Kidney (tissue), 14 donors: ENCODE measurements around the gene PRODH2. TPM values are rescaled to one million over a fixed set of nuclear protein-coding genes. Genes with fewer than 3 reads are reported as not detected.

Experiments
- DNase-seq, 5 donors: peaks; one replicate each; pipeline ENCODE4 v3.0.0-alpha.2; 2013 to 2020
- FAIRE-seq: peaks from 2 replicates; lab custom pipeline; 2012; peaks lifted over from hg19 to GRCh38; lab: Jason Lieb, UNC
- H3K27ac ChIP-seq, 2 donors: one replicate each; pipeline ENCODE4 v1.7.0; 2013; ENCODE audit warnings: low read depth in 2 of 2, low read length in 2 of 2, inconsistent platforms in 1 of 2
- H3K27me3 ChIP-seq: one replicate; pipeline ENCODE4 v1.7.1; 2013; ENCODE audit warnings: low read length, inconsistent platforms; ENCODE audit not compliant: control insufficient read depth, insufficient read depth
- H3K36me3 ChIP-seq, 3 donors: one replicate each; pipeline versions ENCODE4 v1.7.0 to v1.7.1; 2013; ENCODE audit warnings: low read length in 3 of 3, control low read depth in 1 of 3, inconsistent platforms in 1 of 3; ENCODE audit not compliant: insufficient read depth in 3 of 3, control insufficient read depth in 2 of 3
- H3K4me1 ChIP-seq, 3 donors: one replicate each; pipeline versions ENCODE4 v1.7.0 to v1.7.1; 2013; ENCODE audit warnings: low read length in 3 of 3, inconsistent platforms in 1 of 3, low read depth in 1 of 3; ENCODE audit not compliant: control insufficient read depth in 2 of 3, insufficient read depth in 2 of 3
- H3K4me3 ChIP-seq, 3 donors: one replicate each; pipeline versions ENCODE4 v1.7.0 to v1.8.1; 2013; ENCODE audit warnings: low read length in 3 of 3, control low read depth in 1 of 3, inconsistent platforms in 1 of 3
- H3K9ac ChIP-seq, 3 donors: one replicate each; pipeline versions ENCODE4 v1.7.0 to v1.7.1; 2013; ENCODE audit warnings: low read length in 3 of 3, control low read depth in 1 of 3, inconsistent platforms in 1 of 3
- H3K9me3 ChIP-seq, 3 donors: one replicate each; pipeline versions ENCODE4 v1.7.0 to v1.7.1; 2013; ENCODE audit warnings: low read length in 3 of 3, control low read depth in 1 of 3, inconsistent platforms in 1 of 3; ENCODE audit not compliant: control insufficient read depth in 2 of 3, insufficient read depth in 1 of 3
- intact Hi-C: fragments of 100-400 bp; cut with DNase I; formaldehyde crosslinking; loops from one replicate; pipeline ENCODE4 v1.11.1; 2022
- polyA plus RNA-seq: library from polyadenylated mRNA; stranded (reverse); fragments of 350-450 nt; fragmentation: Illumina TruSeq; extraction: RNeasy Lipid Tissue Mini Kit (QIAGEN cat#74804); gene quantifications from one replicate; pipeline ENCODE4 v1.2.3, GENCODE V29; 2014; ENCODE audit warnings: low read depth, low replicate concordance; ENCODE audit not compliant: insufficient read depth
- total RNA-seq: library from RNA; stranded (reverse); fragmentation: NEBNext Ultra II Directional; extraction: Animal tissue kit (Norgen Biotek cat#: 25700); gene quantifications from one replicate; pipeline ENCODE4 v1.2.1, GENCODE V29; 2021
- TF ChIP-seq, protein P1 (sequence below): IDR thresholded peaks from 3 replicates; pipeline ENCODE4 v1.5.1; 2012; ENCODE audit warnings: mild to moderate bottlenecking, moderate library complexity, borderline replicate concordance; ENCODE audit not compliant: insufficient read depth; ENCODE audit errors: extremely low read depth
- donor health status: control.
- donor health status: control.
- donor health status: control.
- donor health status: control.
- donor health status: control.
- donor health status: DM: yes; HTN: yes; CAD: no.
- donor health status: Normal renal cell carcinoma (clear cell type).

PRODH2 gene
- total and polyA plus RNA-seq, 2 donors from 2014 or later, result 9.0 to 409 TPM

DNA sequence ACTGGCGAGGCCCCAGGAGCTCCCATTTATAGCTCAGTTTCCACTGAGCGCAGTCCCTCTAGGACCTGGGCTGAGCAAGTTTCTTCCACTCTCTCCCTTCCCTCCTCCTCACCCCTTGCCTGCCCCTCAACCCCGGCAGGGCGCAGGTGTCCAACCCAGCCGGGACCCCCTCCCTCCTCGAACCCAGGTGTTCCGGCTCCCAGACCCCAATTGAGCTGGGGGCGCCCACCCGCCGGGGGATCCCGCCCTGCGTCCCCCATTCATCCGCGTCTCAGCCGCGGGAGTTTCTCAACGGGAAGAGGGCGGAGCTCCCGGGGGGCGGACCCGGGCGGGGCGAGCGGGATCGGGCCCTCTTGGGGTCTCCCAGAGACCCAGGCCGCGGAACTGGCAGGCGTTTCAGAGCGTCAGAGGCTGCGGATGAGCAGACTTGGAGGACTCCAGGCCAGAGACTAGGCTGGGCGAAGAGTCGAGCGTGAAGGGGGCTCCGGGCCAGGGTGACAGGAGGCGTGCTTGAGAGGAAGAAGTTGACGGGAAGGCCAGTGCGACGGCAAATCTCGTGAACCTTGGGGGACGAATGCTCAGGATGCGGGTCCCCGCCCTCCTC is 44.0 kb upstream of the PRODH2 start, which contains the start of gene KIRREL2:
KIRREL2 (plus strand) TSS at position 366 of the 604 bp plus-strand sequence; CDS start at position 575, 209 bp downstream.
- H3K27ac ChIP-seq, result no peak within 1 kb of the TSS
- FAIRE-seq (no peak), DNase-seq (peak in 4 of 5 donors; percentile 55 to 80 (median 64))
- no peak within 1 kb of the TSS for H3K9ac ChIP-seq
- intact Hi-C loops, result no loop called here
- peak within 1 kb of the TSS in 2 of 3 donors; percentile 29 to 41 for H3K4me3 ChIP-seq
- TF ChIP-seq, protein P1, sequence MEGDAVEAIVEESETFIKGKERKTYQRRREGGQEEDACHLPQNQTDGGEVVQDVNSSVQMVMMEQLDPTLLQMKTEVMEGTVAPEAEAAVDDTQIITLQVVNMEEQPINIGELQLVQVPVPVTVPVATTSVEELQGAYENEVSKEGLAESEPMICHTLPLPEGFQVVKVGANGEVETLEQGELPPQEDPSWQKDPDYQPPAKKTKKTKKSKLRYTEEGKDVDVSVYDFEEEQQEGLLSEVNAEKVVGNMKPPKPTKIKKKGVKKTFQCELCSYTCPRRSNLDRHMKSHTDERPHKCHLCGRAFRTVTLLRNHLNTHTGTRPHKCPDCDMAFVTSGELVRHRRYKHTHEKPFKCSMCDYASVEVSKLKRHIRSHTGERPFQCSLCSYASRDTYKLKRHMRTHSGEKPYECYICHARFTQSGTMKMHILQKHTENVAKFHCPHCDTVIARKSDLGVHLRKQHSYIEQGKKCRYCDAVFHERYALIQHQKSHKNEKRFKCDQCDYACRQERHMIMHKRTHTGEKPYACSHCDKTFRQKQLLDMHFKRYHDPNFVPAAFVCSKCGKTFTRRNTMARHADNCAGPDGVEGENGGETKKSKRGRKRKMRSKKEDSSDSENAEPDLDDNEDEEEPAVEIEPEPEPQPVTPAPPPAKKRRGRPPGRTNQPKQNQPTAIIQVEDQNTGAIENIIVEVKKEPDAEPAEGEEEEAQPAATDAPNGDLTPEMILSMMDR, result no peak
- H3K36me3 ChIP-seq, result no peaks in the 10 kb centered on the region
- no peaks in the 10 kb centered on the region for H3K9me3 ChIP-seq
- H3K4me1 ChIP-seq, result peaks cover 0 to 4% (median 0%) of the 10 kb centered on the region in 3 donors
- no peaks in the 10 kb centered on the region for H3K27me3 ChIP-seq

DNA sequence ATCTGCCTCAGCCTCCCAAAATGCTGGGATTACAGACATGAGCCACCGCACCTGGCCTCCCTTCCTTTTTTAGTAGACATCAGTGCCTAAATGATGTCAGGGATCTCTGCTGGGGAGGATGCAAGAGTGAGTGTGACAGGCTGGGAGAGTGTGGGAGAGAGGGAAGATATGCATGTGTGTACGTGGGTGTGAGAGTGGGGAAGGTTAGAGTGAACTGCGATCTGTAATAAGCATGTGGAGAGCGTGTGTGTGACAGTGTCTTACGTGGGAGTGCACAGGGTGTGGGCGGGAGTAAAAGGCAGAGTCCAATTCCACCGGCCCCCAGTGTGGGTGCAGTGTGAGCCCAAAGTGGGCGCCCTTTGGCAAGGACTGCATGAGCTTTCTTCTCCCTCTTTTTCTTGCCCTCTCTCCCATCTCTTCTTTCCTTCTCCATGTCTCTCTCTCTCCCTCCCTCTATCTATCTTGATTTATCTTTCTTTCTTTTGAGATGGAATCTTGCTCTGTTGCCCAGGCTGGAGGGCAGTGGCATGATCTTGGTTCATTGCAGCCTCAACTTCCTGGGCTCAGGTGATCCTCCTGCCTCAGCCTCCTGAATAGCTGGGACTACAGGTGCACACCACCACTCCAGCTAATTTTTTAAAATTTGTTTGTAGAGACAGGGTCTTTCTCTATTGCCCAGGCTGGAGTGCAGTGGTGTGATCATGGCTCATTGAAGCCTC is 40.6 kb upstream of the PRODH2 start:
- DNase-seq (peak in 1 of 5 donors; percentile 43), FAIRE-seq (no peak)
- Histone ChIP-seq H3K9me3 (no peaks in the 10 kb centered on the region), H3K36me3 (no peaks in the 10 kb centered on the region), H3K27me3 (no peaks in the 10 kb centered on the region), H3K27ac (no peak overlapping the region), H3K4me3 (no peak overlapping the region), H3K9ac (no peak overlapping the region), H3K4me1 (no peaks in the 10 kb centered on the region)
- TF ChIP-seq, protein P1, result no peak
- intact Hi-C loops, result no loop called here

DNA sequence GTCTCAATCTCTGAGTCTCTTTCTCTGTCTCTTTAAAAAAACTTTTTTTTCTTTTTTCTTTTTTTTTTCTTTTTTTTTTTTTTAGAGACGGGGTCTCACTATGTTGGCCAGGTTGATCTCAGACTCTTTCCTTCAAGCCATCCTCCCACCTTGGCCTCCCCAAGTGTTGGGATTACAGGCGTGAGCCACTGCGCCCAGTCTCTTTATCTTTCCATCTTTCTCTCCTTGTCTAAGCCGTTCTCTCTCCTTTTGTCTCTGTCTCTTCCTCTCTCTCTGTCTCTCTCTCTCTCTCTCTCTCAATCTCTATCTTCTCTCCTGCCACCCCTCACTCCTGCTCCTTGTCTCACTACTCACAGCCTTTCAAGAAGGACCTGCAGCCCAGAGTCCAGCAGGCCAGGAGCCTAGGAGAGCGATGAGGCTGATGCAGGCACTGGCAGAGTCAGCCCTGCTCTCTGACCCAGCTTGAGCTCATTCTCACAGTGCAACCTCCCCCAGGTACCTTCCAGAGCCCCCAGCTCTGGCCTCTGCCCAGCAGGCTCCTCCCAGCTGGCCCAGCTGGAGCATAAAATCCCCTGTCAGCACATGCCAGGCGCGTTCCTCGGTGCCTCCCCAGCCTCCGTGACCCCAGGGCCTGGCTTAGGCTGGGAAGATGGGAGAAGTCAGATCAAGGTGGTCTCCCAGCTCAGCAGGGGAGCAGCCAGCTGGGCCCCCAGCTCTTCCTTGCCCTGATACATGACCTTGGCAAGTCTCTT is 39.6 kb upstream of the PRODH2 start, which contains the start of gene NPHS1:
NPHS1 (minus strand) TSS at position 476 of the 752 bp plus-strand sequence. CDS start 667 bp downstream, outside the sequence.
- no peak for FAIRE-seq
- DNase-seq, result peak in 4 of 5 donors; percentile 82 to 88 (median 85)
- intact Hi-C loops, result no loop called here
- TF ChIP-seq, protein P1, result no peak
- no peak within 1 kb of the TSS for H3K9ac ChIP-seq
- H3K4me1 ChIP-seq, result no peaks in the 10 kb centered on the region
- no peak within 1 kb of the TSS for H3K27ac ChIP-seq
- H3K36me3 ChIP-seq, result no peaks in the 10 kb centered on the region
- H3K9me3 ChIP-seq, result no peaks in the 10 kb centered on the region
- no peaks in the 10 kb centered on the region for H3K27me3 ChIP-seq
- peak within 1 kb of the TSS in 1 of 3 donors; percentile 39 for H3K4me3 ChIP-seq
